ENCODE data around the gene IGSF21. TPM values are rescaled to one million over a fixed set of nuclear protein-coding genes. Genes with fewer than 3 reads are reported as not detected.

Gene IGSF21
- total and polyA plus RNA-seq, 2 donors (not counting 3 experiments of a cell fraction or from before 2014, with no cell fraction given) = not detected

- dilution Hi-C loops (cut with MboI; ENCODE audit: extremely low pct_ligation_motif_present, low sequenced_read_pairs) = no loop called here
- no peaks in the 10 kb centered on the region for H3K9me1 ChIP-seq (replicated peaks; ENCODE audit: control insufficient read depth, extremely low read depth, insufficient read depth, low read length)
- H4K20me1 ChIP-seq (replicated peaks; ENCODE audit: control insufficient read depth, extremely low read depth, insufficient read depth, low read length) = no peaks in the 10 kb centered on the region
- no peak overlapping the region for H3K27ac ChIP-seq (ENCODE audit: insufficient read depth, low read depth, low read length)
- no peaks in the 10 kb centered on the region for H3K79me2 ChIP-seq (ENCODE audit: control insufficient read depth, insufficient read depth, low read length)
- H2AFZ ChIP-seq (ENCODE audit: low read depth, low read length) = no peak overlapping the region
- H3K9ac ChIP-seq (replicated peaks; ENCODE audit: extremely low read depth, insufficient read depth, low read length) = no peak overlapping the region
- peaks cover 5% of the 10 kb centered on the region for H3K9me3 ChIP-seq (replicated peaks; ENCODE audit: control insufficient read depth, insufficient read depth, low read length)
- DNase-seq (ENCODE audit: low read depth, low spot score) (no peak), FAIRE-seq (no peak)
- ChIA-PET POLR2A (no interaction called here), CTCF (no interaction called here)
- H3K4me2 ChIP-seq (ENCODE audit: insufficient read depth, low read length) = no peak overlapping the region
- no TSS peak for BruUV-seq (replicated peaks)
- H3K4me1 ChIP-seq (ENCODE audit: control insufficient read depth, extremely low read depth, insufficient read depth, low read length) = no peaks in the 10 kb centered on the region
- no peaks in the 10 kb centered on the region for H3K36me3 ChIP-seq (ENCODE audit: control insufficient read depth in 2 of 2, extremely low read depth in 1 of 2, insufficient read depth in 2 of 2, low read length in 2 of 2)
- no peaks in the 10 kb centered on the region for H3K27me3 ChIP-seq (ENCODE audit: control insufficient read depth in 2 of 2, insufficient read depth in 2 of 2, low read length in 2 of 2)
- no peak for TF ChIP-seq MYC (IDR thresholded peaks at IDR 0.05; ENCODE audit: low read depth, low read length)
- TF ChIP-seq POLR2A (IDR thresholded peaks at IDR 0.05; ENCODE audit: low read depth, low read length) = no peak
- no peak for TF ChIP-seq EZH2 (IDR thresholded peaks at IDR 0.05; ENCODE audit: borderline replicate concordance, low read depth, low read length, severe bottlenecking)
- no peak for TF ChIP-seq FOS (IDR thresholded peaks at IDR 0.05; ENCODE audit: borderline replicate concordance, insufficient read depth, low read length)
- TF ChIP-seq JUN (IDR thresholded peaks at IDR 0.05; ENCODE audit: borderline replicate concordance, insufficient read depth, insufficient read length, low read depth) = no peak
- TF ChIP-seq, protein P1, sequence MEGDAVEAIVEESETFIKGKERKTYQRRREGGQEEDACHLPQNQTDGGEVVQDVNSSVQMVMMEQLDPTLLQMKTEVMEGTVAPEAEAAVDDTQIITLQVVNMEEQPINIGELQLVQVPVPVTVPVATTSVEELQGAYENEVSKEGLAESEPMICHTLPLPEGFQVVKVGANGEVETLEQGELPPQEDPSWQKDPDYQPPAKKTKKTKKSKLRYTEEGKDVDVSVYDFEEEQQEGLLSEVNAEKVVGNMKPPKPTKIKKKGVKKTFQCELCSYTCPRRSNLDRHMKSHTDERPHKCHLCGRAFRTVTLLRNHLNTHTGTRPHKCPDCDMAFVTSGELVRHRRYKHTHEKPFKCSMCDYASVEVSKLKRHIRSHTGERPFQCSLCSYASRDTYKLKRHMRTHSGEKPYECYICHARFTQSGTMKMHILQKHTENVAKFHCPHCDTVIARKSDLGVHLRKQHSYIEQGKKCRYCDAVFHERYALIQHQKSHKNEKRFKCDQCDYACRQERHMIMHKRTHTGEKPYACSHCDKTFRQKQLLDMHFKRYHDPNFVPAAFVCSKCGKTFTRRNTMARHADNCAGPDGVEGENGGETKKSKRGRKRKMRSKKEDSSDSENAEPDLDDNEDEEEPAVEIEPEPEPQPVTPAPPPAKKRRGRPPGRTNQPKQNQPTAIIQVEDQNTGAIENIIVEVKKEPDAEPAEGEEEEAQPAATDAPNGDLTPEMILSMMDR (IDR thresholded peaks at IDR 0.05; ENCODE audit: extremely low read depth in 1 of 2, insufficient read depth in 1 of 2, low read depth in 1 of 2, low read length in 2 of 2) = no peak
- TF ChIP-seq GATA2 (IDR thresholded peaks at IDR 0.05; ENCODE audit: insufficient read depth, insufficient read length, low read depth, low read length) = no peak
- TF ChIP-seq, protein P2, sequence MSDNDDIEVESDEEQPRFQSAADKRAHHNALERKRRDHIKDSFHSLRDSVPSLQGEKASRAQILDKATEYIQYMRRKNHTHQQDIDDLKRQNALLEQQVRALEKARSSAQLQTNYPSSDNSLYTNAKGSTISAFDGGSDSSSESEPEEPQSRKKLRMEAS (IDR thresholded peaks at IDR 0.05; ENCODE audit: insufficient read depth, insufficient read length) = no peak
- no peak for TF ChIP-seq POLR2AphosphoS5 (IDR thresholded peaks at IDR 0.05; ENCODE audit: insufficient read depth, low read depth, low read length)
- intact Hi-C loops (cut with micrococcal nuclease) = no loop called here
- H3K4me3 ChIP-seq (replicated peaks in 1 of 3; ENCODE audit: insufficient read depth in 1 of 3, low read depth in 1 of 3, low read length in 3 of 3) = no peak overlapping the region
Measured at GRCh38 chr1:18413541-18414305, 306.1 kb downstream of the IGSF21 start.
